ENCODE measurements around the gene CDKAL1.

- TF ChIP-seq CTCF (IDR thresholded peaks at IDR 0.05; ENCODE audit: poor library complexity) (no peak), EZH2 (IDR thresholded peaks at IDR 0.05; ENCODE audit: borderline replicate concordance) (no peak), EZH2phosphoT487 (IDR thresholded peaks at IDR 0.05; ENCODE audit: low read depth, severe bottlenecking, unreplicated experiment) (no peak)
Measured at GRCh38 chr6:21202521-21202920, 668.3 kb downstream of the CDKAL1 start.

All from hepatocyte (in vitro differentiated cells).